MCF 10A (cell line): ENCODE measurements around the gene KLHL41. TPM values are rescaled to one million over a fixed set of nuclear protein-coding genes. Genes with fewer than 3 reads are reported as not detected.
"Not testable (repeated sequence)": the region's sequence is repeated elsewhere in the genome, so short reads cannot be mapped to it uniquely, and the experiment has no call there.

Experiments
- BruUV-seq: library from RNA; stranded (reverse); fragments of 400-500 nt; replicated peaks from 2 replicates; lab custom pipeline; 2021; lab: Mats Ljungman, UMichigan
- CTCF ChIA-PET: fragments of 300-600 bp; sonication (Branson Sonifier 250); formaldehyde crosslinking; extraction: SDS; loops from one replicate; lab custom pipeline; 2021; ENCODE audit warnings: antibody characterized with exemption, inconsistent platforms; lab: Yijun Ruan, JAX
- POLR2A ChIA-PET: fragments of 300-600, 350-650 bp; sonication (Branson Sonifier 250); formaldehyde crosslinking; extraction: SDS; loops from one replicate; lab custom pipeline; 2020; ENCODE audit warnings: antibody characterized with exemption, inconsistent platforms; lab: Yijun Ruan, JAX
- DNase-seq: peaks from one replicate; pipeline ENCODE4 v3.0.0-alpha.2; 2018; ENCODE audit not compliant: unreplicated experiment
- H3K27ac Mint-ChIP-seq: one replicate; pipeline ENCODE4 v1.8.0; 2022; ENCODE audit warnings: mild to moderate bottlenecking, low read depth, mixed read lengths; ENCODE audit not compliant: unreplicated experiment
- H3K27me3 Mint-ChIP-seq: one replicate; pipeline ENCODE4 v1.8.0; 2022; ENCODE audit warnings: mixed read lengths; ENCODE audit not compliant: insufficient read depth, unreplicated experiment
- H3K36me3 Mint-ChIP-seq: one replicate; pipeline ENCODE4 v1.8.0; 2022; ENCODE audit warnings: mild to moderate bottlenecking, moderate library complexity, mixed read lengths; ENCODE audit not compliant: insufficient read depth, unreplicated experiment
- H3K4me1 Mint-ChIP-seq: one replicate; pipeline ENCODE4 v1.8.0; 2022; ENCODE audit warnings: mixed read lengths; ENCODE audit not compliant: insufficient read depth, unreplicated experiment
- H3K4me3 Mint-ChIP-seq: one replicate; pipeline ENCODE4 v1.8.0; 2022; ENCODE audit warnings: mild to moderate bottlenecking, moderate library complexity, mixed read lengths; ENCODE audit not compliant: unreplicated experiment
- H3K9me3 Mint-ChIP-seq: one replicate; pipeline ENCODE4 v1.8.0; 2022; ENCODE audit warnings: mixed read lengths; ENCODE audit not compliant: unreplicated experiment
- CTCF ChIP-seq: fragments of 200-600 bp; IDR thresholded peaks from one replicate; pipeline ENCODE4 v1.8.0; 2022; ENCODE audit warnings: antibody characterized with exemption, mild to moderate bottlenecking; ENCODE audit not compliant: unreplicated experiment
- intact Hi-C: fragments of 100-400 bp; cut with micrococcal nuclease; formaldehyde crosslinking; loops from 2 replicates; pipeline ENCODE4 v1.14.1; 2022
- total RNA-seq: library from RNA; stranded (reverse); gene quantifications from 2 replicates; pipeline ENCODE4 v1.2.3, GENCODE V29; 2022

The KLHL41 gene
- total RNA-seq, 1 experiment from 2014 or later: 0.35 TPM

- no peak for TF ChIP-seq CTCF
- no peak for DNase-seq
- intact Hi-C loops: no loop called here
- Mint-ChIP-seq H3K4me1 (no peaks in the 10 kb centered on the region), H3K9me3 (no peaks in the 10 kb centered on the region), H3K4me3 (no peak overlapping the region), H3K36me3 (peaks cover 52% of the 10 kb centered on the region), H3K27ac (no peak overlapping the region), H3K27me3 (no peaks in the 10 kb centered on the region)
- ChIA-PET POLR2A (no interaction called here), CTCF (no interaction called here)
- no TSS peak for BruUV-seq
Measured at GRCh38 chr2:169546756-169547155, 37.3 kb downstream of the KLHL41 start.

- Mint-ChIP-seq H3K36me3 (peaks cover 68% of the 10 kb centered on the region), H3K27ac (no peak overlapping the region), H3K9me3 (no peaks in the 10 kb centered on the region), H3K27me3 (no peaks in the 10 kb centered on the region), H3K4me3 (no peak overlapping the region), H3K4me1 (no peaks in the 10 kb centered on the region)
- ChIA-PET POLR2A (interaction anchor here (2.4 kb wide), 1 partner anchor 11 kb away, joined by 14 read pairs; the partner anchor contains the start of gene FASTKD1), CTCF (interaction anchor here (0.7 to 0.8 kb wide), 2 partner anchors 109 to 622 kb away, joined by 3 to 6 read pairs; no protein-coding TSS in a partner anchor)
- intact Hi-C loops: no loop called here
- TF ChIP-seq CTCF: no peak
- no TSS peak for BruUV-seq
- DNase-seq: no peak
Measured at GRCh38 chr2:169561364-169561763, 51.9 kb downstream of the KLHL41 start.

- H3K4me3 Mint-ChIP-seq, DNase-seq, BruUV-seq, intact Hi-C loops, H3K27ac Mint-ChIP-seq, H3K4me1 Mint-ChIP-seq, CTCF ChIA-PET, H3K9me3 Mint-ChIP-seq, H3K27me3 Mint-ChIP-seq: not testable (repeated sequence)
- POLR2A ChIA-PET: interaction anchor here (0.6 to 2.4 kb wide), 2 partner anchors 11 to 261 kb away, joined by 3 to 14 read pairs; partner anchors contain the start of gene FASTKD1
- peaks cover 62% of the 10 kb centered on the region for H3K36me3 Mint-ChIP-seq
Measured at GRCh38 chr2:169562084-169562483, 52.6 kb downstream of the KLHL41 start.

- H3K9me3 Mint-ChIP-seq: no peaks in the 10 kb centered on the region
- POLR2A ChIA-PET: interaction anchor here (0.6 to 2.4 kb wide), 2 partner anchors 10 to 261 kb away, joined by 3 to 14 read pairs; partner anchors contain the start of gene FASTKD1
Measured at GRCh38 chr2:169562519-169562918, 53.0 kb downstream of the KLHL41 start.

More at GRCh38 chr2:169562519-169562918, 53.0 kb downstream of the KLHL41 start:
- Mint-ChIP-seq H3K27ac (no peak overlapping the region), H3K36me3 (peaks cover 62% of the 10 kb centered on the region), H3K4me3 (no peak overlapping the region), H3K4me1 (peaks cover 1% of the 10 kb centered on the region), H3K27me3 (no peaks in the 10 kb centered on the region)
- BruUV-seq: no TSS peak
- CTCF ChIA-PET: no interaction called here
- DNase-seq: no peak
- no peak for TF ChIP-seq CTCF
- intact Hi-C loops: no loop called here
